ENCODE measurements around the gene SLC38A8.
A peak's percentile ranks its signal among the peaks of the same experiment; 100 is the strongest.

The SLC38A8 gene

DNA sequence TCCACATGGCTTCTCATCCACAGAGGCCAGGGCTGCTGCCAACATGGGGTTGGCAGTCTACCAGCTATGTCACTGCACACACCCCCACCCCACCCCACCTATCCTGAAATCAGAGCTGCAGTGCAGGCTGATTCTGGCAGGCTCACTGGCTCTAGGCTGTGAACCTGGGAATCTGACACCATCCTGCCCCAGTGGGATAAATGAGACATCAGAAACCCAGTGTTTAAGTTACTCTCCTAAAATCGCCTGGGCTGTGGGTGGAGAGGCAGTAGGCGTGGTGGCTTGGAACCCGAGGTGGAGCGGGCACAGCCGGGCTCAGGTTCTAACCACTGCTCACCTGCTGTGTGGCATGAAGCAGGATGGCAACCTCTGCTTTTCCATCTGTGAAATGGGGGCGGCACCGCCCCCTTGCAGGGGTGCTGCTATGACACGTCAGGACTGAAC is 5.6 kb downstream of the SLC38A8 start:
- Mint-ChIP-seq H3K4me1 (no peaks in the 10 kb centered on the region), H3K27ac (no peak overlapping the region), H3K36me3 (ENCODE audit: low read depth) (no peaks in the 10 kb centered on the region), H3K27me3 (peaks cover 20% of the 10 kb centered on the region), H3K9me3 (peaks cover 4% of the 10 kb centered on the region), H3K4me3 (no peak overlapping the region)
- DNase-seq (no peak), ATAC-seq (no peak)

DNA sequence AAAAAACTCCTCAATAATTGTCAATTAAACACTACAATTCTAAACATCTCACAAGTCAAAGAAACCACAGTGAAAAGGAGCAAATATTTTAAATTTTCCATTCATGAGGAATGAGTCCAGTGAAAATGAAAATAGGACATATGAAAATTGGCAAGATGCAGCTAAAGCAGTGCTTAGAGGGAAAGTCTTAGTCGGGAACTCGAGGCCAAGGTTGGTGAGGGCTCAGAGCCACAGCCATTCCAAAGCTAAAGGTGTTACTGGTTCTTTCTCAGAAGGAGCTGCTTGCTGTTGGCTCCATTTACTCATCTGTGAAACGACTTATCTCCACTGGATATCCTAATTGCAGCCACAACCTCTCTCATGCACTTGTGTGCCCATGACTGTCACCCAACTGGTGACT is 6.5 kb downstream of the SLC38A8 start:
- DNase-seq (no peak), ATAC-seq (no peak)
- Mint-ChIP-seq H3K27ac (no peak overlapping the region), H3K4me3 (no peak overlapping the region), H3K36me3 (ENCODE audit: low read depth) (no peaks in the 10 kb centered on the region), H3K9me3 (peaks cover 4% of the 10 kb centered on the region), H3K27me3 (peaks cover 22% of the 10 kb centered on the region), H3K4me1 (no peaks in the 10 kb centered on the region)

DNA sequence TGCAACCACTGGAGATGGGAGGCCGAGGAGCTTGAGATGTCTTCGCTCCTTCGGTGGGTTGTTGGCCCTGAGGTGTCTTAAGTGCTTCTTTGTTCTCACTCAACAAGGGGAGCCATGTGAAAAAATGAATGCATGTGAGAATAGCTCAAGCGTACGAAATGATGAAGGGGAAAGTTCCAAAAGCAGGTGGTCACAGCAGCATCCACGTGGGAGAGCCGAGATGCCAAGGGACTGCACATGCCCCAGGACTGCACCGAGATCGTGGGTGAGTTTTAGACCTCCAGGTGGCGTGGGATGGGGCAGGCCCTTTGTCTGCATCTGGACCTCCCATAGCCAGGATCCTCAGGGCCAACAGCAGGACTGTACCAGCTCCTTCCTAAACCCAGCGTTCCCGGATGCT is 8.1 kb downstream of the SLC38A8 start:
- no peak for ATAC-seq

DNA sequence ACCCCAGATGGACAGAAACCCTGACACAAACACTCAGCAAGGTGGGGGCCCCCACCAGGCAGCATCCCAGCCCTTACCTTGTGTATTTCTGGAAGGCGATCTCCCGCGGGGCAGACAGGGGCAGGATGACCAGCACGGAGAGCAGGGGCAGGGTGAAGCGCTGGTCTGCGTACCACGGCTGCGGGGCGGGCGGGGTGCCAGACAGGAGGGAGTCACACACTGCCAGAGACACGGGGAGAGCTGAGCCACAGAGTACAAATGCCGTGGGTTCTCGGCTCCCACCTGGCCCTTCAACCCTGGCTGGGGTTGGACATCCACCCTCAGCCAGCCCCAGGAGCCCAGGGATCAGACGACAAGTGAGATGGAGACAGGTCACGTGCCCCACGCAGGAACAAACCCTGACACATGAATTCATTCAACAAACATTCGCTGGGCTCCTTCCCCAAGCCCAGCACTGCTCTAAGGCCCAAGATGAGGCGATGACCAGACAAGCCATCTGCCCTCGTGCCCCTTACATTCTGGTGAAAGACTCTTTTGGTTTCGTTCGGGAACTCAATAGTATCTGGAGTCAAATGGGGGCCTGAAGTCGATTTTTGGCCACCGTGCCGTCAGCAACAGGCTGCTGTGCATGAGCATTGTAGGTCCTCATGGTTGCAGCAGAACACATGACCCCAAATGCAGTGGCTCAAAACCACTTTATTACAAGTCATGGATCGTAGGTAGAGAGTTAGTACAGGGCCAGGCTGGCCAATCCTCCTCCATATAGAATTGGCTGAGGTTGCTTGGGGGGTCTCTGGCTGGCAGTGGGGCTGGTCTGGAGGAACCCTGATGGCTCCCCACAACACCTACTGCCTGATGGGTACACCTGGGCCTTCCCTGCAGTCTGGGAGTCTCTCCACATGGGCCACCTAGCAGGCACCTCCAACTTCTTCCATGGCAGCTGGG is 9.1 kb downstream of the SLC38A8 start:
- peaks cover 23% of the 10 kb centered on the region for H3K4me1 Mint-ChIP-seq
- no peak overlapping the region for H3K27ac Mint-ChIP-seq
- H3K36me3 Mint-ChIP-seq (ENCODE audit: low read depth) = peaks cover 3% of the 10 kb centered on the region
- H3K4me3 Mint-ChIP-seq = no peak overlapping the region
- ATAC-seq (no peak), DNase-seq (no peak)
- peaks cover 25% of the 10 kb centered on the region for H3K27me3 Mint-ChIP-seq
- H3K9me3 Mint-ChIP-seq = peaks cover 4% of the 10 kb centered on the region

More for the DNA sequence above, 8.1 kb downstream of the SLC38A8 start:
- no peak for DNase-seq
- H3K9me3 Mint-ChIP-seq = peaks cover 4% of the 10 kb centered on the region
- peaks cover 3% of the 10 kb centered on the region for H3K36me3 Mint-ChIP-seq (ENCODE audit: low read depth)
- H3K4me3 Mint-ChIP-seq = no peak overlapping the region
- no peak overlapping the region for H3K27ac Mint-ChIP-seq
- peaks cover 13% of the 10 kb centered on the region for H3K4me1 Mint-ChIP-seq
- peaks cover 22% of the 10 kb centered on the region for H3K27me3 Mint-ChIP-seq

DNA sequence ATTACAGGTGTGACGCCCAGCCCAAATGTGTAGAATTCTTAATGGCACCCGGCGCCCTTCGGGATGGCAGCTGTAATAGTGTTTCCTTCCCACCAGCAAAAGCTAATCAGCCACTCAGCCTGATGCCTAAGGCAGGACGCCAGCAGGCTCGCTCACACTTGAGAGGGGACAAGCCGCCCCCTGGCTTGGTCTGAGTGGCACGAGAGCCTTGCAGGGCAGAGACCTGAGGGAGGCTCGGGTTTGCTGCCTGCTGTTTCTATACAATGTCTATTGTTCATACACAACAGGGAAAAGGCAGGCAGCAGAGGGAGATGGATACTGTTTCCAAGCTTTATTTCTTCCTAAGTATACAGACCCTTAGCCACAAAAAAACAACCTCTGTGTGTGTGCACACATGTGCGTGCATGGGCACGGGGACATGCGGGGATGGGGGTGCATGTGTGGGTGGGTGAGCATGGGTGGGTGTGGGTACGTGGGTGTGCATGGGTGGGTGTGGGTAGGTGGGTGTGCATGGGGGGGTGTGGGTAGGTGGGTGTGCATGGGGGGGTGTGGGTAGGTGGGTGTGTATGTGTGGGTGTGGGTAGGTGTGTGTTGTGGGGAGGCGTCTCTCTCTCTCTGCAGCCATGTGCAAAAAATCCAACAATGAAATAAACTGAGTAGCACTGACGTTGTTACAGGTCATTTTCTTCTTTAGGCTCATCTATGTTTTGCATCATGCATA is 10.0 kb downstream of the SLC38A8 start:
- no peak overlapping the region for H3K4me3 Mint-ChIP-seq
- H3K9me3 Mint-ChIP-seq = peaks cover 4% of the 10 kb centered on the region
- peaks cover 30% of the 10 kb centered on the region for H3K27me3 Mint-ChIP-seq

DNA sequence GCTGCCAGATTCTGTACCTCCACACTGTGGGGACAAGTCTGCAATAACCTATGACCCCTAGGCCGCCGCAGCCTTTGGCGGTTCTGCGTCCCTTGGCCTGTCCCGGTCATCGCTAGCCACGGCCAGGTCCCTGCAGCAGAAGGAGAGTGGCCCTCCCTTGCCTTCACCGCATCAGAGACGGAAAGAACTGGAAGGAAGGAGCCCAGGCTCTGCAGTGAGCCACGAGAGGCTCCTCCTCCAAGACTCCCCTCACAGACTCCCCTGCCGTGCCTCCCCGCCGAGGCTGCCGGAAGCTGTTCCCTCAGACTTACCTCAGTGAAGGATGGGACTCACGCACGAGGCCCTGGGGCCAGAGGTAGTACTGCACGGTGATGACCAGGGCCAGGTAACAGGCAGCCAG is 11.0 kb downstream of the SLC38A8 start:
- peaks cover 36% of the 10 kb centered on the region for H3K27me3 Mint-ChIP-seq
- peaks cover 4% of the 10 kb centered on the region for H3K9me3 Mint-ChIP-seq
- H3K4me1 Mint-ChIP-seq = peaks cover 26% of the 10 kb centered on the region
- ATAC-seq (no peak), DNase-seq (no peak)
- H3K27ac Mint-ChIP-seq = no peak overlapping the region
- peaks cover 3% of the 10 kb centered on the region for H3K36me3 Mint-ChIP-seq (ENCODE audit: low read depth)
- H3K4me3 Mint-ChIP-seq = no peak overlapping the region

More for the DNA sequence above, 10.0 kb downstream of the SLC38A8 start:
- Mint-ChIP-seq H3K36me3 (ENCODE audit: low read depth) (peaks cover 3% of the 10 kb centered on the region), H3K4me1 (peaks cover 26% of the 10 kb centered on the region), H3K27ac (no peak overlapping the region)
- ATAC-seq (no peak), DNase-seq (no peak)

DNA sequence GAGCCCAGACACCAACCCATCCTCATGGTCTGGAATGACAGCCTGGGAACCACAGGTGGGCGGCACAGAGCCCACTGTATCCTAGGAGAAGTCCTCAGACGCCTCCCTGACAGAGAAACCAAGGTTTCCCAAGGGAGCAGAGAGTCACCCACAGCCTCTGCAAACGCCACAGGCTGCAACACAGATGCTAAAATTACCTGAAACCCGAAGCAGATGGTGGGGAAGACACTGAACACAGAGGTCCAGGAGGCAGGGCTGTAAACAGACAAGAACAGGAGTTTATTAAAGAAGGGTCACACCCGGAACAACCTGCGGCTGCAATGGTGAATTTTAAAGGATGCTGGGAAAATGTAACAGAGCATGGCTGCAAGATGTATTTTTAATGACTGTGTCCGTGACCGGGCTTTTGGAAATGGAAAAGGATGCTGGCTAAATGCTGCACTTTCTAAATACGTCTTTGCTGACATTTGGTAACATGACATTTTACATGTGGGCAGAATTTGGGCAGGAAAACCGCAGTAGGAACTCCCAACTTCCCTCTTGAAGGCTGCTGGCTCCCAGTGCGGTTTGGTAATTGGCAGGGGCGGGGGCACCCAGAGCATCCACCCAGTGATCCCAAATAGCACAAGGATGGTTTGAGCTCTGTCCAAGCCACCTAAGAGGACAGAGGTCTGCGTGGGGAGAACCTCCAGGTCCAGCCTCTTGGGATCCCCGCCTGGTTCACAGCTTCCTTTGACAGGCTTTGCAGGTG is 13.1 kb downstream of the SLC38A8 start:
- peak overlapping the region; percentile 78 for H3K27ac Mint-ChIP-seq
- H3K4me3 Mint-ChIP-seq = peak overlapping the region; percentile 42
- H3K36me3 Mint-ChIP-seq (ENCODE audit: low read depth) = peaks cover 3% of the 10 kb centered on the region
- ATAC-seq (peak; percentile 60), DNase-seq (peak; percentile 39)
- H3K27me3 Mint-ChIP-seq = peaks cover 32% of the 10 kb centered on the region
- peaks cover 26% of the 10 kb centered on the region for H3K4me1 Mint-ChIP-seq
- H3K9me3 Mint-ChIP-seq = no peaks in the 10 kb centered on the region

DNA sequence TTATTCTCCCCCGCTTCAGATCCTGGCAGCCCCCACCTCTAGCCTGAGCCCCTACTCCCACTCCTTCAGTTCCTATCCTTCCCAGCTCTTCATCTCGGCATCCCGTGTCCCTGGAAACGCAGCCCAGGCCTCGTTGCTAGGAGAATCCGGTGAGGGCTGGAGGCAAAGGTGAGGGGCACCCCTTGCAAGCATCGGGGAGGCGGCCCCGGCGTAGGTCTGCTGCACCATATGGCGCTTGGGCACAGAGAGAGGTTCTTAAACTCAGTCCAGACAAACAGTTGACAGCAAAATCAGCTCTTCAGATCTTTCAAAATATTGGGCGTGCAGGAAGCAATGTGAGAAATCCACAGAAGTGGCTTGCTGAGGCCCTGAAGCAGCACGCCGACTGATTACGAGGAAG is 15.0 kb downstream of the SLC38A8 start:
- Mint-ChIP-seq H3K9me3 (no peaks in the 10 kb centered on the region), H3K36me3 (ENCODE audit: low read depth) (peaks cover 3% of the 10 kb centered on the region), H3K4me3 (no peak overlapping the region), H3K27ac (no peak overlapping the region), H3K27me3 (peaks cover 39% of the 10 kb centered on the region), H3K4me1 (peaks cover 26% of the 10 kb centered on the region)
- DNase-seq (no peak), ATAC-seq (no peak)

DNA sequence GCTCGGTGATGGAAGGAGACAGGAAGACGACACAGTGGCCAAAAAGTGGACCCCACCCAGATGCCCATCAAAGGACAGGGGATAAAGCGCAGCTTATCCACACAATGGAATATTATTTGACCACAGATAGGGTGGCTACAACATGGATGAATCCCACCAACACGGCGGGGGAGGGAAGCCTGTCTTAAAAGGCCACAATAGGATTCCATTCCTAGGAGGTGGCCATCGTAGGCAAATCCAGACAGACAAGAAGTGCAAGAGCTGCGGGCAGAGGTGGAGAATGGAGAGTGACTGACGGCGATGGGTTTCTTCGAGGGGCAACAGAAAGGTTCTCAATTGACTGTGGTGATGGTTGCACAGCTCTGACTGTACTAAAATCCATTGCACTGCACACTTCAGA is 16.0 kb downstream of the SLC38A8 start:
- H3K27me3 Mint-ChIP-seq = peaks cover 40% of the 10 kb centered on the region
- no peaks in the 10 kb centered on the region for H3K9me3 Mint-ChIP-seq
- no peak for DNase-seq
- no peak overlapping the region for H3K27ac Mint-ChIP-seq
- peaks cover 3% of the 10 kb centered on the region for H3K36me3 Mint-ChIP-seq (ENCODE audit: low read depth)
- peaks cover 26% of the 10 kb centered on the region for H3K4me1 Mint-ChIP-seq
- no peak overlapping the region for H3K4me3 Mint-ChIP-seq
- ATAC-seq = no peak

DNA sequence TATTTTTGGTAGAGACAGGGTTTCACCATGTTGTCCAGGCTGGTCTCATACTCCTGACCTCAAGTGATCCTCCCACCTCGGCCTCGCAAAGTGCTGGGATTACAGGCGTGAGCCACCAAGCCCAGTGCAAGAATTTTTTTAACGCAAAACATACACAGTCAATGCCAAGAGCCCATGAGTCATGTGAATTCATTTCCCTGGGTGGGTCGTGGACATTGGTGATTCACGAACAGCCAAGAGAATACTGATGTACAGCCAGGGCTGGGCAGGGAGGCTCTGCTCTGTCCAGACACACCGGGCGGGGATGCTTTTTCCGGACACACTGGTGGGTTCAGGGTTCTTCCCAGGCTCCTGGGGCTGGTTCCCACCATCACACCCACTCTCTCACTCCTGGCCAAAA is 17.7 kb downstream of the SLC38A8 start:
- no peak overlapping the region for H3K4me3 Mint-ChIP-seq
- DNase-seq = no peak
- peaks cover 6% of the 10 kb centered on the region for H3K9me3 Mint-ChIP-seq
- H3K27ac Mint-ChIP-seq = no peak overlapping the region
- peaks cover 1% of the 10 kb centered on the region for H3K36me3 Mint-ChIP-seq (ENCODE audit: low read depth)
- H3K27me3 Mint-ChIP-seq = peaks cover 34% of the 10 kb centered on the region
- ATAC-seq = no peak
- peaks cover 17% of the 10 kb centered on the region for H3K4me1 Mint-ChIP-seq

DNA sequence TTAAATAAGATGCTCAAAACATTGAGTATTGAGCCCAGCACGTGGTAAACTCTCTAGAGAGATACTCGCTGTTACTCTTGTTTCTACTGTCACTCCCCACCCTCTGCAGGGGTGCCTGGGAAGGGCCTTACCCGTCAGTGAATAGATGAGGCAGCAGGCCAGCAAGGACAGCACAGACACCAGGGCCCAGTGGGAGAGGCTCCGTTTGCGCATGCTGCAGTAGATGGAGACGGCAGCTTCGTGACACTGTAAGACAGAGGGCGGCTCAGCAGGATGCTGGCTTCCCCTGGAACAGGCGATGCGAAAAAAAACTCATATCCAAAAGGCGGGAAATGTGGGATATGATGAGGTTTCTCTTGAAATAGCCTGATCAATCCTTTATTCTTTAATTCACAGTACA is 20.0 kb downstream of the SLC38A8 start:
- ATAC-seq (no peak), DNase-seq (no peak)
- Mint-ChIP-seq H3K4me1 (no peaks in the 10 kb centered on the region), H3K4me3 (no peak overlapping the region), H3K9me3 (peaks cover 16% of the 10 kb centered on the region), H3K27me3 (peaks cover 31% of the 10 kb centered on the region), H3K27ac (no peak overlapping the region), H3K36me3 (ENCODE audit: low read depth) (peaks cover 2% of the 10 kb centered on the region)

DNA sequence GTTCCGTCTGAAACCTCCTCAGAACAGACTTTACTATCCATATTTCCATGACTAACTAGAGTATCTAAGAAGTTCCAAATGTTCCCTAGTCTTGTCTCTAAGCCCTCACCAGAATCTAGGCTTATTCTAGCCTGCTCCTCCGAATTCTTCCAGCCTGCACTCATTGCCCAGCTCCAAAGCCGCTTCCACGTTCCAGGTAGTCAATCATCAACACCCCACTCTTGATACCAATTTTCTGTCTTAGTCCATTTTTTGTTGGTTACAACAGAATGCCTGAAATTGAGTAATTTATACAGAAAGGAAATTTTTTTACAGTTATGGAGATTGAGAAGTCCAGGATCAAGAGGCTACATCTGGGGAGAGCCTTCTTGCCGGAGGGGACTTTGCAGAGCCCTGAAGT is 21.1 kb downstream of the SLC38A8 start:
- DNase-seq (no peak), ATAC-seq (no peak)
- Mint-ChIP-seq H3K9me3 (peaks cover 16% of the 10 kb centered on the region), H3K4me3 (no peak overlapping the region), H3K4me1 (no peaks in the 10 kb centered on the region), H3K27me3 (peaks cover 25% of the 10 kb centered on the region), H3K36me3 (ENCODE audit: low read depth) (peaks cover 2% of the 10 kb centered on the region), H3K27ac (no peak overlapping the region)

DNA sequence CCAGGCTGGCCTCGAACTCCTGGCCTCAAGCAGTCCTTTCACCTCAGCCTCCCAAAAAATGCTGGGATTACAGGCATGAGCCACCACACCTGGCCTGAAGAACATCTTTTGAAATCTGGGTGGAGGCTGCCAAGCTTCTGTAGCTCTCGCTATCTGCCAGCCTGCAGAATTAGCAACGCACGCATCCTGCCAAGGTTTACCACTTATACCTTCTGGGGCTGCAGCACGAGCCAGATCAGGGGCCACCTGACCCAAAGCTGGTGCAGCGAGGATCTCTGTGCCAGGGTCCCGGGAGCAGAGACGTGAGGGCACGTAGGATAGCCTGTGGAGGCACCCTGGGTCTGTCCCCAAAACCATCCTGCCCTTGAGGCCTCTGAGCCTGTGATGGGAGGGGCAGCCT is 22.2 kb downstream of the SLC38A8 start:
- no peak for ATAC-seq
- Mint-ChIP-seq H3K4me3 (no peak overlapping the region), H3K27ac (no peak overlapping the region), H3K27me3 (peaks cover 22% of the 10 kb centered on the region), H3K36me3 (ENCODE audit: low read depth) (peaks cover 2% of the 10 kb centered on the region), H3K4me1 (no peaks in the 10 kb centered on the region), H3K9me3 (peaks cover 16% of the 10 kb centered on the region)
- DNase-seq = no peak

DNA sequence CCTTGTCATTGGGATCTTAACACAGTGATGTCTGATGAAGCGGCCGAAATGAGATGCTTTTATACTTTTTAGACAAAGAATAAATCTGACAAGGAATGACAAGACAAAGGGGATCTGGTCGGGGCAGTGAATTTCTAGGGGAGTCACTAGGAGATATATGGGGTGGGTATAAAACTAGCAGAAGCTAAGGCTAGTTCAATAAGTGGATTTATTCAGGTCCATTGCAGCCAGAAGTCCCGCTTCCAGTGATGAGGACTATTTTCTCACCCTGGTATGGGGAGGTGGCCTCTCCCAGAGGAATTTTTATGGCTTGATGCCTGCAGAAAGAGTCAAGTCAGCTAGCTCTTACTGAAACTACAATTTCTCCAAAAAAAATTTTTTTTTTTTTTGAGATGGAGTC is 23.9 kb downstream of the SLC38A8 start:
- DNase-seq (no peak), ATAC-seq (no peak)
- Mint-ChIP-seq H3K27me3 (peaks cover 22% of the 10 kb centered on the region), H3K4me1 (peaks cover 5% of the 10 kb centered on the region), H3K4me3 (no peak overlapping the region), H3K27ac (no peak overlapping the region), H3K36me3 (ENCODE audit: low read depth) (peaks cover 2% of the 10 kb centered on the region), H3K9me3 (peaks cover 16% of the 10 kb centered on the region)
